ENCODE measurements around the gene CHRNG.

CHRNG gene

GRCh38 chr2:232581725-232582124, 42.2 kb downstream of the CHRNG start:
- no peaks in the 10 kb centered on the region for H3K9me3 ChIP-seq (ENCODE audit: severe bottlenecking)
- H3K36me3 ChIP-seq, result peaks cover 12% of the 10 kb centered on the region; the same call in 1 of the 2 replicates
- no peaks in the 10 kb centered on the region for H3K27me3 ChIP-seq (ENCODE audit: insufficient read depth, low read depth, severe bottlenecking)
- DNase-seq, result no peak
- TF ChIP-seq CTCF (IDR thresholded peaks at IDR 0.05; ENCODE audit: low read depth, low read length), result no peak
- H3K27ac ChIP-seq, result no peak overlapping the region
- no peak overlapping the region for H3K4me3 ChIP-seq (ENCODE audit: low read depth, low read length)

- peaks cover 9% of the 10 kb centered on the region; the same call in 1 of the 2 replicates for H3K36me3 ChIP-seq
- DNase-seq, result no peak
- H3K9me3 ChIP-seq (ENCODE audit: severe bottlenecking), result no peaks in the 10 kb centered on the region
- no peaks in the 10 kb centered on the region for H3K27me3 ChIP-seq (ENCODE audit: insufficient read depth, low read depth, severe bottlenecking)
- no peak overlapping the region for H3K27ac ChIP-seq
- no peak for TF ChIP-seq CTCF (IDR thresholded peaks at IDR 0.05; ENCODE audit: low read depth, low read length)
- no peak overlapping the region for H3K4me3 ChIP-seq (ENCODE audit: low read depth, low read length)
Measured at GRCh38 chr2:232584238-232584637, 44.7 kb downstream of the CHRNG start.

- Histone ChIP-seq H3K27ac (no peak overlapping the region), H3K9me3 (ENCODE audit: severe bottlenecking) (no peaks in the 10 kb centered on the region), H3K36me3 (no peaks in the 10 kb centered on the region; the same call in 1 of the 2 replicates), H3K4me3 (ENCODE audit: low read depth, low read length) (no peak overlapping the region), H3K27me3 (ENCODE audit: insufficient read depth, low read depth, severe bottlenecking) (no peaks in the 10 kb centered on the region)
- TF ChIP-seq CTCF (IDR thresholded peaks at IDR 0.05; ENCODE audit: low read depth, low read length), result no peak
- DNase-seq, result no peak
Measured at GRCh38 chr2:232586943-232587505, 47.5 kb downstream of the CHRNG start.

- no peaks in the 10 kb centered on the region for H3K36me3 ChIP-seq
- TF ChIP-seq CTCF (IDR thresholded peaks at IDR 0.05; ENCODE audit: low read depth, low read length), result no peak
- DNase-seq, result no peak
- H3K27ac ChIP-seq, result no peak overlapping the region
- no peaks in the 10 kb centered on the region for H3K27me3 ChIP-seq (ENCODE audit: insufficient read depth, low read depth, severe bottlenecking)
- H3K9me3 ChIP-seq (ENCODE audit: severe bottlenecking), result no peaks in the 10 kb centered on the region
- no peak overlapping the region for H3K4me3 ChIP-seq (ENCODE audit: low read depth, low read length)
Measured at GRCh38 chr2:232587512-232587911, 48.0 kb downstream of the CHRNG start.

GRCh38 chr2:232588031-232588430, 48.5 kb downstream of the CHRNG start:
- H3K27me3 ChIP-seq (ENCODE audit: insufficient read depth, low read depth, severe bottlenecking), result no peaks in the 10 kb centered on the region
- H3K36me3 ChIP-seq, result no peaks in the 10 kb centered on the region
- H3K4me3 ChIP-seq (ENCODE audit: low read depth, low read length), result no peak overlapping the region
- H3K9me3 ChIP-seq (ENCODE audit: severe bottlenecking), result no peaks in the 10 kb centered on the region
- no peak for TF ChIP-seq CTCF (IDR thresholded peaks at IDR 0.05; ENCODE audit: low read depth, low read length)
- no peak overlapping the region for H3K27ac ChIP-seq
- DNase-seq, result no peak

Measured in WERI-Rb-1 (cell line).